ENCODE data around the gene ACKR3.

- TF ChIP-seq CTCF (conservative IDR thresholded peaks at IDR 0.05; ENCODE audit: low read depth, low read length) (peak; percentile 30; the same call in 1 of the 2 replicates), USF2 (IDR thresholded peaks at IDR 0.05; ENCODE audit: low read depth, low read length) (no peak), RFX5 (IDR thresholded peaks at IDR 0.05; ENCODE audit: low read depth, low read length) (no peak), MXI1 (IDR thresholded peaks at IDR 0.05; ENCODE audit: borderline replicate concordance, low read depth, low read length) (no peak), POLR2A (IDR thresholded peaks at IDR 0.05; ENCODE audit: low read depth, low read length) (no peak)
Observed at GRCh38 chr2:236562434-236562833, 7.2 kb upstream of the ACKR3 start.
